Erythroblast (primary cell): Measurements from ENCODE around the gene NDUFB10.
A peak's percentile ranks its signal among the peaks of the same experiment; 100 is the strongest.

Experiments used
- DNase-seq, 2 experiments: peaks; one replicate each; lab custom pipeline; 2025; lab: John Stamatoyannopoulos, UW
- GATA1 ChIP-seq: IDR thresholded peaks from 2 replicates; pipeline ENCODE4 v1.6.1; 2011; ENCODE audit warnings: low read depth, mild to moderate bottlenecking, control low read depth, low read length, moderate library complexity
- POLR2A ChIP-seq: IDR thresholded peaks from 2 replicates; pipeline ENCODE4 v1.6.1; 2011; ENCODE audit warnings: mild to moderate bottlenecking, low read length

Gene NDUFB10

DNA sequence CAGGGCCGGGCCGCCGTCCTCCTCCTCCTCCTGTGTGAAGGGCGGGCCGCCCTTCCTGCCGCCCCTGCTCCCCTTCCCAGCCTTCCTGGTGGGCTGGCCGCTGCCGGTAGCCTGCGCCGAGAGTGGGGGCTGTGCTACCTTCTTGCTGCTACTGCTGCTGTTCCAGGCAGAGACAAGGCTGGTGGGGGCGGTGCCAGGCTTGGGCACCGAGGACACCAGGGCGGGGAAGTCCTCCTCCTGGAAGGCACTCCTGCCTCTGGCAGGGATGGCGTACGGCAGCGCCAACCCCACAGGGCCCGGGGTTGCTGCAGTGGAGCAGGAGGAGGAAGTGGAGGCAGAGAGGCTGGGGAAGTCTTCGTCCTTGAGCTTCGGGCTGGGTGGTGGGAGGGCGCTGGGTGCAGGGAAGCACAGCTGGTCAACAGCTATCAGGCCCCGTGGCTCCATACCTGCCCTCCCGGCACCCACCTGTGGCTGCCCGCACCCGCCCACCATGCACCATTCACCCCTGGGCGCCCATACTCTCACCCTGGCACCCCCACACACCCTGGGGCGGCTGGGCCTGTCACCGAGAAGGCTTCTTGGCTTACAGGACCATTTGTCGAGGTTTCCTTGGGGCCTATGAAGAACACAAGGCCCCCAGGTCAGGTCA, 40.7 kb downstream of the NDUFB10 start:
- DNase-seq: no peak
- no peak for TF ChIP-seq GATA1
- no peak for TF ChIP-seq POLR2A

DNA sequence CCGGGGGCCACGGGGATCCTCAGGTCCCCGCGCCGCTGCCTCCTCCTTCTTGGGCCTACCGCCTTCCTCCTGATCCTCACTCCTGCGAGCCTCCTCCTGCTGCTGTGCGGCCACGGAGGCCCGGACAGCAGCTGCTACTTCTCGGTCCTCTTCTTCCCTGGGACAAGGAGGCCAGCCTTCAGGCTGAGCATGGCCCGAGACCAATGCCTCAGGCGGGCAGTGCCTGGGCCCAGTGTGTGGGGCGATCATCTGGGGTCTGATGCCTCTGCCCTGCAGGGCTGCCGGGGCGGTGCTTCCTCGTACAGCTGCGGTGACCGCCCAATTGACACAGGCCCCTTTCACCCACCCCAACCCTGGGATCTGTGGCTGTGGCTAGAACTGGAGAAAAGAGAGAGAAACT, 41.7 kb downstream of the NDUFB10 start:
- TF ChIP-seq GATA1 (no peak), POLR2A (no peak)
- DNase-seq: no peak

DNA sequence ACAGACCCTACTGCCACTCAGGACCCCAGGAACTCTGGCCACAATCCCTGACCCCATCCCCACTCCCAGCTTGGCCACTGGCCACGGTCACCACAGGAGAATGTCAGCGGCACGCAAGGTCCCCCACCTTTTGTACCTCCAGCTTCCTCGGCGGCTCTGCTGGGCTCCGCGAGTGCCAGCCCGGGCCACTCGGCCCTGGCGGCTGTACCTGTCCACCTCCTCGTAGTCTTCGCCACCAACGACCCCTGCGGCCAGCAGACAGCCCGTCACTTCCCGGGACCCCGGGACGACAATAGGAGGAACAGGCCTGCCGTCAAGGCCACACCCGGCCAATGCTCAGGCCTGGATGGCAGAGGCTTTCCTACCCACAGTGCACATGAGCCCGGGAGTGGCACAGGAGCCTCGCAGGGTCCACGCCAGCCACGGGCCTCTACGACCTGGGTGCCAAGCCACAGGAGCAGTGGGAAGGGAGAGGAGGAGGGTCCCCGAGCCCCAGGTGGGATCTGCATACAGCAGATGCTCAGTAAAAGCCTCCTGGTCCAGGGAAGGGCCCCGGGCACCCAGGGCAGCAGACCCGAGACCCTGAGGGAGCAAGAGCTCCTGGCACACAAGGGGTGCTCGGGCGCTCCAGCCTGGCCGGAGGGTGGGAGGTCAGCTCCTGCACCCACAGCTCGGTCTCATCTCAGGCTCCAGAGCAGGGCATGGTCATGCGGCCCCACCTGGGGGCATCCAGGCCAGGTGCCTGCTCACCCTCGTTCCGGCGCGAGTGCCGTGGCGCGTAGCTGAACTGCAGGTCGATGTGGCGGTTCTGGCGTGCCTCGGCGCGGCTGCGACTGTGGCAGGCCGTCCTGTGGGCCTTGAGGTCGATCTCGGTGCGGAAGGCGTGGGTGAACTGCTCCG, 42.4 kb downstream of the NDUFB10 start:
- TF ChIP-seq POLR2A: no peak
- TF ChIP-seq GATA1: no peak
- no peak for DNase-seq

- DNase-seq: no peak
- no peak for TF ChIP-seq POLR2A
- TF ChIP-seq GATA1: no peak
Measured at GRCh38 chr16:2002406-2003230, 43.3 kb downstream of the NDUFB10 start.

DNA sequence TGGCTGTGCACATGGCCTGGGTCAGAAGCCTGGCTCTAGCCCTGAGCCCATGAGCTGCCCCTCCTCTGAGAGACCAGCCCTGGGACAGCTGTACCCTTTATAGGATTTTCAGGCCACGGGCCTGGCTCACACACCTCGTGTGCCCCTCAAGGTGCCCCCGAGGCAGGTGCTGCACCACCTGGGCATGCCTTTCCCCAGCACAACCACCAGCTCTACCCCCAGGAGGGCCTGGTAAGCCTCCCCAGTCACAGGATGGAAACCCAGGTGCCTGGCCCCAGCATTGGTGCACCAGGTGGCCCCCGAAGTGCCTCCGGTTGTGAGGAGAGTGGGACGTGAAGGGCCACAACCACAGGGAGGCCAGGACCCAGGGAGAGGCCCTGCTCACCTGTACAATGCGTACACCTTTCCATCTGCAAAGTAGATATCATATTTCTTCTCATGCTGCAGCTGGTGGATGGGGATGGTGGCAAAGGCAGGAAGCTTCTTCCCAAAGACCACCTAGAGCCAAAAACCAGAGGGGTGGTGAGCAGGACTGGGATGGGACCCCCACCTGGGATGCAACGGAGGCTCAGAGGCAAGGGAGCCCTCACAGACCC, 44.0 kb downstream of the NDUFB10 start:
- TF ChIP-seq POLR2A (no peak), GATA1 (no peak)
- DNase-seq: no peak

- TF ChIP-seq POLR2A (no peak), GATA1 (no peak)
- peak; percentile 90 to 94 for DNase-seq
Measured at GRCh38 chr16:2003827-2004641, 44.7 kb downstream of the NDUFB10 start.

DNA sequence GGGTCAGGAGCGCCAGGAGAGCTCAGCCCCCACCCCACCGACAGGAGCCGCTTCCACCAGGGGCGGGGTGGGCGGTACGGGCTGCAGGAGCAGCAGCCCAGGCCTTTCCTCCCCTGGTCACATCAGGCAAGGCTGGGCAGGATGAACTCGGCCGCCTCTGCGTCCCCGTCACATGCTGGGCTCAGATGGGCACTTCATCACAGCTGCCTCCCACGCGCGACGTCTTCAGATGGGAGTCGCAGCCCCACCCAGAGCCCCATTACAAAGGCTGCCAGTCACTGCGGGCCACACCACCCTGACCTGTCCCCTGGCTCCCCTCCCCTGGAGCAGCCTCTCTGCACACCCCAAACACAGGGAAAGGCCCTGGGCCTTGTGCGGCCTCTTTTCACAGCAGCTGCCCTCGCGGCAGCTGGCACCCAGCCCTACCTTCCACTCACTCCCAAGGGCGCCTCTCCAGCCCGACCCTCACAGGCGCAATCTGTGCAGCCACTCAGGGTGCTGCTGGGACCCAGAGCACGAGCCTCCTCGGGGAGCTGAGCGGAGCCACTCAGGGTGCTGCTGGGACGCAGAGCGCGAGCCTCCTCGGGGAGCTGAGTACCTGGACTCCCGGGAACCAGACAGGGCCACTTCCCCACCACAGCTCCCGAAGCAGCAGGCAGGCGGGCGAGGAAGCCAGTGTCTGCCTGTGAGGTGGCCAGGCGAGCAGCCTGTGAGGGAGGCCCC, 45.6 kb downstream of the NDUFB10 start:
- DNase-seq: no peak
- no peak for TF ChIP-seq POLR2A
- TF ChIP-seq GATA1: no peak

DNA sequence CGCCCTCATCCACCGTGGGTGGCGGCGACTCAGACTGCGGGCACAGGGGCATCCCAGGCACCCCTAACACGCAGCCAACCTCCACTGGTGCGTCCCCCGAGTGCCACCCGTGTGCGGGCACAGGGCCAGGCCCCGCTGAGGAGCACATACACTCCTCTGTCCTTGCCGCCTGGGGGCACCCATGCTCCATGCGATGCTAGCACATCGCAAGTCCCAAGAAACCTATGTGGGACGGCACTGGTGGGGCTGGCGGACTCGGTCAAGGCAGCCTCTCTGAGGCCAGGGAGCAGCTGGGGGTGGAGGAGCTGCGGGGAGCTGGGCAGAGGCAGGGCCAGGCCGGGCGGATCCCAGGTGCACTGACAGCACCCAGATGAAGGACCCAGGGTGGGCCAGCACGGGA, 46.3 kb downstream of the NDUFB10 start:
- TF ChIP-seq GATA1: no peak
- no peak for TF ChIP-seq POLR2A
- DNase-seq: no peak

DNA sequence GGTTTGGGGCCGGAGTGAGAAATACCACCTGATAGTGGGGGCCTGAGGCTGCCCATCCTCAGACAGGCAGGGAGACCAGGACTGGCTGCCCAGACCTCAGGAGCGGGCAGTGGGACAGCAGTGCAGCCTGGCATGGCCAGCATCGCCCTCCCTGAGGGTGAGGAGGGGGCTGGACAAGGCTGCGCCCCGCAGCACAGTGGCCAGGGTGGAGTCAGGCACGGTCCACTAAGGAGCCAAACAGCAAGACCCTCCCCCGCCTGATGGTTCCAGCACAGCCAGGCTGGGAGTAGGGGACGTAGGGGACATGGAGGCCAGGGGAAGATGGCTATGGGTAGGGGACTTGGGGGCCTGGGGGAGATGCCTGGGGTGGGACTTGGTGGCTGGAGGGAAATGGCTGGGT, 47.0 kb downstream of the NDUFB10 start:
- TF ChIP-seq POLR2A (no peak), GATA1 (no peak)
- no peak for DNase-seq

DNA sequence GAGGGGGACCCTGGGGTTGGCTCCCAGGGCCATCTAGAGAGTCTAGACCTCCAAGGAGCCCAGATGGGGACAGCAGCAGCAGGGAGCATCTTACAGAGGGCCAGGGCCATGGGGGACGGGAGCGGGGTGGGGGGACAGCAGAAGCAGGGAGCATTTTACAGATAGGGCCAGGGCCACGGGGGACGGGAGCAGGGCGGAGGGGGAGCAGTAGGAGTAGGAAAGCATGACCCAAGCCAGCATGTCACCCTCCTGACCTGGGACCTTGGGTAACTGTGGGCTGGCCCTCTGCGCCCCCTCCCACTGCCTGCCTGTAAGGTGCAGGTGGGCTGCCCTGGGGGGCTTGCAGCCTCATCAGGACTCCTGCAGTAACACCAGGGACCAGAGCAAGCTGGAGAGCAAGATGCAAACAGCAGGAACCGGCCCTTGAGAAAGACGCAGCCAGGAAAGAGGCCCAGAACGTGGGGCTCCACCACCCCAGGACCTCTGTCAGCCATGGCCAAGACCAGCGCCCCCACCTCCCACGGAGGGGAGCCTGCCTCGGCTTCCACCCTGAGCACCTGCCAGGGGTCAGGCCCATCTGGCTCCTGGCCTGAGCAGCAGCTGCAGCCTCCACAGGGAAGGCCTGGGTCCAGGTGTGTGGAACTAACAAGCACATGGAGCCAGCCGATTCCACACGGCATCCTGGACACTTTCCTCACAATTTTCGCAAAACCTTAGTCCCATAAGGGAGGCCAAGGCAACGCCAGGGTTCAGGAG, 47.9 kb downstream of the NDUFB10 start:
- DNase-seq: no peak
- no peak for TF ChIP-seq POLR2A

GRCh38 chr16:2008009-2008526, 48.7 kb downstream of the NDUFB10 start:
- TF ChIP-seq GATA1 (no peak), POLR2A (peak; percentile 36)
- DNase-seq: peak; percentile 36 to 49
